RPMI8226 (cell line): ENCODE data around the gene SLC9A9.
"Not testable (repeated sequence)": the region's sequence is repeated elsewhere in the genome, so short reads cannot be mapped to it uniquely, and the experiment has no call there.

ENCODE experiments used
- DNase-seq: peaks from one replicate; pipeline ENCODE4 v3.0.0-alpha.2; 2015

The SLC9A9 gene

DNA sequence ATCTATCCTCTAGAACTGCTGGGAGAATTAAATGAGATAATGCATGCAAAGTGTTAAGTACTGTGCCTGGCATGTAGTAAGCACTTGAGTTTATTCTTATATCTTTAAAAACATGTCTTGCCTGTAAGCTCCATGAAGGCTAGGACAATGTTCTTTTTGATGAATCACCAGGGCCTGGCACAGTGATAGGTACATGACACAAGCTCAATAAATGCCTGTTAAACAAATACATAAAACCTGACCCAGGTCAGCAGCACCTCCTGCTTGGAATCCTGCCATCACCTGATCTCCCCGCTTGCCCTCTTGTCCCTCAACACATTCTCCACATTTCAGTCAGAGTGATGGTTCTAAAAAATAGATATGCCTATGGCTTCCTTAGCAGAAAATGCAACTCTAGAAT is 541.9 kb downstream of the SLC9A9 start:
- DNase-seq: no peak

- no peak for DNase-seq
Observed at GRCh38 chr3:143302638-143303171, 545.6 kb downstream of the SLC9A9 start.

- no peak for DNase-seq
Observed at GRCh38 chr3:143301031-143301901, 547.0 kb downstream of the SLC9A9 start.

- DNase-seq: no peak
Observed at GRCh38 chr3:143298886-143299535, 549.3 kb downstream of the SLC9A9 start.

DNA sequence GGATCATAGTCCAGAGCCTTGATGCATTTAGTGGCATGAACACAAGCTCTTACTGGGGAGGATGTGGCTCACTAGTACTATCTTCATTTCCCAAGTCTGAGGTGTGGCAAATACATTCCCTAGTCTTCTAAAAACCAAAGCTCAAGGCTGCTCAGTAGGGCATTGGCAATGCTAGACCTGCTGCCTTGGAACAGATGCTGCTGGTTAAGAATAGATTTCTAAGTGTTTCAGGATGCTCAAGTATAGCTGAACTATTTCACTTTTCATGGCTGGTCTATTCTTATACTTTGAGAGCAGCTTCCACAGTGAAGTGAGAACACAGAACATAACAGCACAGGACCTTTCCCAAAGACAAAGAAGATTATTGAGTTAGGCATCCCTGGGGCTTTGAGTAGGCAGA is 549.9 kb downstream of the SLC9A9 start:
- no peak for DNase-seq

DNA sequence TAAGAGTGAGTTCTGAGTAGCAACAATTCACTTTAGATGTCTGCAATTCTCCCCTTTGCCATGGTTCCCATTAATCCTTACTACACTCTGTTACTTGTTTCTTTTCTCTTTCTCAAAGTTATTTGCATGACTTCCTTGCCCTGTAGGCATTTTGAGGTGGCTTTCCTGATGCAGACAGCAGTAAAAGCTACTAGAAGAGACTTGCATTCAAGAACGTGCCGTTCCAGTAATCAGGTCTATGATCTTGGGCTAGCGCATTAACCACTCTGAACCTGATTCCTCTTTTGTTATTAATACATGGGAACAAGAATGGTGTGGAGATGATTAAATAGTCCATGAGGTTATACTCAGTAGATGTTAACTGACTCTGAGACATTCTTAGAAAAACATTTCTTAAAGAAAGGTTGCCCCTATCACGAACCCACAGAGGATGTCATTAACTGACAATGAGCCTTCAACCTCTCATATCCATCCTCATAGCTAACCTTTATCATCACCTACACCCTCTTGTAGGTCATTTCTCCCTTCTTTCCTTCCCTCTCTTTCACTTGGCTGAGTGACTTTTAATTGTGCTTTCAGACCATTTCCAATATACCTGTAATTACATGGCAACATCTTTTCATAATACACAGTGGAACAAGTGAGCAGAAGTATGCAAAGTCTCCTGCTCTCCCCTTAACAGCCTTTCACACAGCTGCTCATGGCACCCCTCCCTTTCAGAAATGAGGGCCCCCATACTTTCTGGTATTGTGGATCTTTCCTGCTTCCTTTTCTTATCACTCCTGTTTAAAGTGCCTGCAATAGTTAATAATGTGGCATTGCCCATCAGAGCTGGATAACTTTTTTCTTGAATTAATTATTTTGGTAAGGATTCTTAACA is 552.8 kb downstream of the SLC9A9 start:
- DNase-seq: no peak

DNA sequence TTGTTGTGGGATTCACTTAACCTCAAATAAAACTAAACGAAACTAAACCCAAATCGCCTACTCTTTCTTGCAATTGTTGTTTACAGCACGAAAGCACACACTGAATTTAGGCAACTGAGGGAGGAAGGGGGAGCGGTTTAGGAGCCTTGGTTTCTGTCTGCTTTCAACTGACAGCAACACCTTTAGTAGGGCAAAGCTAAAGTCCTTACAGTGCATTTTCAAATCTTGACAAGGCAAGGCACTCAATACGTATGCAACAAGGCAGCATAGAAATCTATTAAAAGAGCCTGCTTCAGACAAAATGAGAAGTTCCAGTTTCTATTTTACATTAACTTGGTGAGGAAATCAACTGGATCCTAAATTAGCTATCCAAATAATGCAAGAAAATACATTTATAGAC is 554.1 kb downstream of the SLC9A9 start:
- no peak for DNase-seq

DNA sequence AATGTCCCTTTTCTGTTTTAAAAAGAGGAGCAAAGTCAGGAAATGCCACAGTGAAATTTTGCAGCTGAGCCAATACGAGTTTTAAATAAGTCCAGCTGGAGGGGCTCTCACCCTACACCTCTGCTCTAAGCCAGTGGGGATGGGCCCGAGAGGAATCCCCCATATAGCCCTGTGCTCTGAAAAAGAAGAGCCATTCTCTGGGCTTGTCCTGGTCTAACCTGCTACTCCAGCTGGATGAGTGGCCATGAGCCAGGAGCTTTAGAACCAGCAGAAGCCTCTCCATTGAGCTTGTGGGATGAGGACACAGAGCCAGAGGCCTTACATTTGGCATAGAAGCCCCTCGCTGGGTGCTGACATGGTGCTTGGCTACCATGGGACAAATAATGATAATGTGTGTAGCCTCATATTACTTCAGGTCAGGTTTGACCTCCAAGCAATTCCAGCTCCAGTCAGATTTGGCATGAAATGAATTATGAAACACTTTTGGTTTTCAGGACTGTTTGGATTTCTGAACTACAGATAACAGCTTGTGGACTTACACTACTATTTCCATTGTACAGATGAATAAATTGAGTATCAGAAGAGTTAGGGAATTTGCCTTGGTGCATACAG is 556.3 kb downstream of the SLC9A9 start:
- DNase-seq: no peak

GRCh38 chr3:143288944-143289343 is 559.3 kb downstream of the SLC9A9 start:
- no peak for DNase-seq

DNA sequence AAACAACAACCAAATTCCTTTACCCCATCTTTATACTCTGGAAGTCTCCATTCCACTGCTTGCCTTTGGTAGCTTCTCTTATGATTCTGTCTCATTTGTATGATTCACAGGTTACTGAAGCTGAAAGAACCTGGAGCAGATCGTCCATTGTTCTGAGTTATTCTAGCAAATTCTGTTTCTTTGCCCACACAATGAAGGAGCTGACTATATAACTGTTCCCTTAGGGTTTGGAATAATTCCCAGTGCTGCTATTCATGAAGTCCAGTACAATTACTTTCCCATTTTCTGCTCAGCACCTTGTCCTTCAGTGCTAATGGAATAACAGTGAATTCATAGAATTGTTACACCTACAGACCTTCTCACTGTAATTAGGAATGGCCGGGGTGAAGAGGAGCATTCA is 560.9 kb downstream of the SLC9A9 start:
- no peak for DNase-seq

DNA sequence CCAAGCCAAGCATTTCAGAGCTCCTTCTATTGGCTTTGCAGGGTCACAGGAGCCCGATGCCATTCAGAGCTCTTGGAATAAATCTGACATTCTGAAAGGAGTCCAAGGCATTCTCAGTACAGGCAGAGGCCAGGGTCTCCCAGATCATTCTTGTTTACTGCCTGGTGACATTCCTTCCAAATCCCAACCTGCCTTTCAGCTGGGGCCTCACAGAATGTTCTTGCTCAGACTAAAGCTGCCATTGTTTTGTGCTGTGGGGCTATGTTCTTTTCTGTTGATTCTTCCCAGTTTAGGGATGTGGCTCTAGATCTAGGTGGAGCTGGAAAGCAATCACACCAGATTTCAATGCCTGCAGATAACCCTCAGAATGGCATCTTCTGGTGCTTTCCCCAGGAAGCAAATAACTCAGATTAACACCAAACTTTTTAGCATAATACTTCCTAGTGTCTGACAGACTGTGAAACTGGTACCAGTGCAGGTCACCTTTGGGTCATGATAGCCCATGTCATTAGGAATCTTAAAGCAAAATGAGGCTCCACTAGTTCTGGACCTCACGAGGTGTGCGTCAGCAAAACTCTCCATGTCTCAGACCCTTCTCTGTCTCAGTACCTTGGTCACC is 561.8 kb downstream of the SLC9A9 start:
- DNase-seq: no peak

- DNase-seq: no peak
Observed at GRCh38 chr3:143283432-143284128, 564.7 kb downstream of the SLC9A9 start.

DNA sequence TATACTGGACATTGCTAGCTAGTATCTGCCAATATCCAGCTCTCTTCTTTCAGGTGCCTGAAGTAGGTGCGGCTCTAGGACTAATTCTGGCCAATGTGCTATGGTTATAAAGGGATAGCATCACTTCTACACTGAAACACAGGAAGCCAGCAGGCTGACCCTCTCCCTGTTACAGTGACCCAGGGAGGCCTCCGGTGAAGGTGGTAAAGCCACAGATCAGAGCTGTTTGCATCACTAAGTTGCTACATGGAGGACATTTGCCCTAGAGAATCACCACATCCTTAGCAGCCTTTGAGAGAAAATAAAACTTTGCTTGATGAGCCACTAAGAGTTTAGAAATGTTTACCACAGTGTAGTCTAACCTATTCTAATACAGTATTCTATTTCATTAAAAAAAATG is 567.3 kb downstream of the SLC9A9 start:
- DNase-seq: no peak

GRCh38 chr3:143279567-143279966 is 568.7 kb downstream of the SLC9A9 start:
- DNase-seq: not testable (repeated sequence)

- DNase-seq: no peak
Observed at GRCh38 chr3:143278721-143279120, 569.5 kb downstream of the SLC9A9 start.

GRCh38 chr3:143277531-143277930 is 570.7 kb downstream of the SLC9A9 start:
- no peak for DNase-seq

GRCh38 chr3:143276592-143276991 is 571.7 kb downstream of the SLC9A9 start:
- no peak for DNase-seq

- no peak for DNase-seq
Observed at GRCh38 chr3:143273975-143274690, 574.1 kb downstream of the SLC9A9 start.

DNA sequence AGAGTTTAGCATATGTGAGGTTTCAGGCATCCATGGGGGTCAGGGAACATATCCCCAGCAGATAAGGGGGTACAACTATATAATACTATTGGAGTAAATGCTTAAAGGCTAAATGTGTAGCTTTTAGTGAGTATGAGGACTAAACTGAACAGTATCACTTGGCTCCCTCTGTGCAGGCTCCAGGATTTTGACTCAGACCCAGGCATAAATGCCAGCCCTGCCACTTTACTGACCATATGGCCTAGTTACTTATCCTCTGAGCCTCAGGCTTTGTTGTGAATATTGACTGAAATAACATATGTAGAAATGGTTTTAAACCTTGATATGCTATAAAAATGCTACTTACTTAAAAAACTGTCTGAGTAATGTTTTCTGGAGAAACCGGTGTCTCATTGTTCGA is 577.1 kb downstream of the SLC9A9 start:
- no peak for DNase-seq

GRCh38 chr3:143269741-143270140 is 578.5 kb downstream of the SLC9A9 start:
- DNase-seq: no peak

- DNase-seq: no peak
Observed at GRCh38 chr3:143267989-143268388, 580.3 kb downstream of the SLC9A9 start.
